HG02571 (cell line): ENCODE data around the gene PPP2CA.
"Not testable (repeated sequence)": the region's sequence is repeated elsewhere in the genome, so short reads cannot be mapped to it uniquely, and the experiment has no call there.

Experiments used
- ATAC-seq: cut with Tn5 transposase; IDR thresholded peaks from one replicate; pipeline ENCODE4 v1.9.1; 2021; ENCODE audit warnings: mild to moderate bottlenecking, moderate library complexity; ENCODE audit not compliant: unreplicated experiment

Gene PPP2CA

GRCh38 chr5:134245692-134246091, 19.8 kb upstream of the PPP2CA start:
- no peak for ATAC-seq

- ATAC-seq: no peak
Measured at GRCh38 chr5:134245101-134245604, 19.3 kb upstream of the PPP2CA start.

GRCh38 chr5:134242146-134242545, 16.3 kb upstream of the PPP2CA start:
- no peak for ATAC-seq

- ATAC-seq: no peak
Measured at GRCh38 chr5:134240421-134240962, 14.6 kb upstream of the PPP2CA start.

- ATAC-seq: no peak
Measured at GRCh38 chr5:134236820-134237219, 10.9 kb upstream of the PPP2CA start.

GRCh38 chr5:134236318-134236717, 10.4 kb upstream of the PPP2CA start:
- no peak for ATAC-seq

GRCh38 chr5:134228624-134229023, 2.8 kb upstream of the PPP2CA start:
- no peak for ATAC-seq

GRCh38 chr5:134227776-134228175, 1.9 kb upstream of the PPP2CA start:
- ATAC-seq: no peak

GRCh38 chr5:134227259-134227658, 1.4 kb upstream of the PPP2CA start:
- ATAC-seq: no peak

- peak; percentile 10 for ATAC-seq
Measured at GRCh38 chr5:134226441-134227192, 744 bp upstream of the PPP2CA start.

- peak; percentile 25 for ATAC-seq
Measured at GRCh38 chr5:134224888-134225779, 739 bp downstream of the PPP2CA start.

- ATAC-seq: no peak
Measured at GRCh38 chr5:134223406-134224248, 2.2 kb downstream of the PPP2CA start.

- ATAC-seq: not testable (repeated sequence)
Measured at GRCh38 chr5:134221690-134222089, 4.2 kb downstream of the PPP2CA start.

GRCh38 chr5:134215757-134216156, 10.1 kb downstream of the PPP2CA start:
- ATAC-seq: no peak

- not testable (repeated sequence) for ATAC-seq
Measured at GRCh38 chr5:134211263-134212031, 14.4 kb downstream of the PPP2CA start.

GRCh38 chr5:134209477-134210245, 16.2 kb downstream of the PPP2CA start:
- ATAC-seq: no peak

GRCh38 chr5:134207696-134208095, 18.2 kb downstream of the PPP2CA start:
- no peak for ATAC-seq

GRCh38 chr5:134206627-134207160, 19.2 kb downstream of the PPP2CA start:
- ATAC-seq: no peak

- no peak for ATAC-seq
Measured at GRCh38 chr5:134204575-134204974, 21.3 kb downstream of the PPP2CA start.
